WTC11 (cell line): ENCODE results near the gene SLC25A22. TPM values are rescaled to one million over a fixed set of nuclear protein-coding genes. Genes with fewer than 3 reads are reported as not detected.
A peak's percentile ranks its signal among the peaks of the same experiment; 100 is the strongest.

Experiments used
- ATAC-seq: fragments of 200-7000 bp; cut with Tn5 transposase; 2 replicates; pipeline ENCODE4 v1.10.0; 2021; ENCODE audit warnings: mild to moderate bottlenecking, moderate library complexity
- CTCF ChIA-PET: fragments of 300-600 bp; sonication (Branson Sonifier 250); formaldehyde crosslinking; loops from one replicate; lab custom pipeline; 2021; ENCODE audit warnings: antibody characterized with exemption; lab: Charles Lee
- POLR2A ChIA-PET: fragments of 350-600 bp; sonication (Branson Sonifier 250); formaldehyde crosslinking; loops from one replicate; lab custom pipeline; 2021; ENCODE audit warnings: antibody characterized with exemption; lab: Charles Lee
- DNase-seq: peaks from one replicate; pipeline ENCODE4 v3.0.0; 2021; ENCODE audit warnings: low spot score
- H3K27ac Mint-ChIP-seq: 2 replicates; pipeline ENCODE4 v1.8.0; 2021; ENCODE audit warnings: mixed read lengths
- H3K27me3 Mint-ChIP-seq: 2 replicates; pipeline ENCODE4 v1.8.0; 2021; ENCODE audit warnings: low read depth, mild to moderate bottlenecking, moderate library complexity, mixed read lengths
- H3K36me3 Mint-ChIP-seq: 2 replicates; pipeline ENCODE4 v1.8.0; 2021; ENCODE audit warnings: mixed read lengths
- H3K4me1 Mint-ChIP-seq: 2 replicates; pipeline ENCODE4 v1.8.0; 2022; ENCODE audit warnings: mixed read lengths
- H3K4me3 Mint-ChIP-seq: 2 replicates; pipeline ENCODE4 v1.8.0; 2021; ENCODE audit warnings: mild to moderate bottlenecking, moderate library complexity, mixed read lengths
- H3K9me3 Mint-ChIP-seq: 2 replicates; pipeline ENCODE4 v1.8.0; 2021; ENCODE audit warnings: mixed read lengths
- ATF2 ChIP-seq: sonication (generic); formaldehyde crosslinking; IDR thresholded peaks from 2 replicates; pipeline ENCODE4 v1.8.1; 2022; ENCODE audit warnings: low read depth, missing genetic modification reagents, borderline replicate concordance
- ATF3 ChIP-seq: sonication (generic); formaldehyde crosslinking; conservative IDR thresholded peaks from 2 replicates; pipeline ENCODE4 v1.8.1; 2022; ENCODE audit warnings: mild to moderate bottlenecking, missing genetic modification reagents
- CREM ChIP-seq: sonication (generic); formaldehyde crosslinking; IDR thresholded peaks from 2 replicates; pipeline ENCODE4 v1.8.1; 2022; ENCODE audit warnings: mild to moderate bottlenecking, missing genetic modification reagents, moderate library complexity
- E2F4 ChIP-seq: sonication (generic); formaldehyde crosslinking; IDR thresholded peaks from 2 replicates; pipeline ENCODE4 v1.8.1; 2022; ENCODE audit warnings: low read depth, mild to moderate bottlenecking, moderate library complexity, missing genetic modification reagents, borderline replicate concordance
- ELF4 ChIP-seq: sonication (generic); formaldehyde crosslinking; IDR thresholded peaks from 2 replicates; pipeline ENCODE4 v1.8.1; 2022; ENCODE audit warnings: low read depth, mild to moderate bottlenecking, moderate library complexity, missing genetic modification reagents
- ERG ChIP-seq: fragments of 250-450 bp; sonication (Bioruptor Pico); IDR thresholded peaks from 2 replicates; pipeline ENCODE4 v1.8.0; 2021; ENCODE audit warnings: mild to moderate bottlenecking
- ETV6 ChIP-seq: sonication (generic); formaldehyde crosslinking; IDR thresholded peaks from 2 replicates; pipeline ENCODE4 v1.8.1; 2022; ENCODE audit warnings: mild to moderate bottlenecking, missing genetic modification reagents
- FOXK1 ChIP-seq: sonication (generic); formaldehyde crosslinking; IDR thresholded peaks from 2 replicates; pipeline ENCODE4 v1.8.0; 2022; ENCODE audit warnings: mild to moderate bottlenecking, moderate library complexity, missing genetic modification reagents
- FOXP4 ChIP-seq: sonication (generic); formaldehyde crosslinking; IDR thresholded peaks from 2 replicates; pipeline ENCODE4 v1.8.0; 2022; ENCODE audit warnings: mild to moderate bottlenecking, missing genetic modification reagents
- GABPB1 ChIP-seq: sonication (generic); formaldehyde crosslinking; IDR thresholded peaks from 2 replicates; pipeline ENCODE4 v1.8.1; 2023; ENCODE audit warnings: mild to moderate bottlenecking, missing genetic modification reagents
- JAZF1 ChIP-seq: fragments of 250-450 bp; sonication (Bioruptor Pico); IDR thresholded peaks from 2 replicates; pipeline ENCODE4 v1.9.0; 2021; ENCODE audit warnings: moderate library complexity, mild to moderate bottlenecking, inconsistent platforms
- NFYB ChIP-seq: sonication (generic); formaldehyde crosslinking; conservative IDR thresholded peaks from 2 replicates; pipeline ENCODE4 v1.8.0; 2022; ENCODE audit warnings: low read depth, missing genetic modification reagents
- PRRX2 ChIP-seq: fragments of 250-450 bp; sonication (Bioruptor Pico); IDR thresholded peaks from 2 replicates; pipeline ENCODE4 v1.8.0; 2021; ENCODE audit warnings: mild to moderate bottlenecking
- TCF7 ChIP-seq: sonication (generic); formaldehyde crosslinking; IDR thresholded peaks from 2 replicates; pipeline ENCODE4 v1.8.0; 2022; ENCODE audit warnings: mild to moderate bottlenecking, low read depth, missing genetic modification reagents, moderate library complexity
- TEAD1 ChIP-seq: sonication (generic); formaldehyde crosslinking; IDR thresholded peaks from 2 replicates; pipeline ENCODE4 v1.8.0; 2022; ENCODE audit warnings: mild to moderate bottlenecking, missing genetic modification reagents
- TP53 ChIP-seq: sonication (generic); formaldehyde crosslinking; IDR thresholded peaks from 2 replicates; pipeline ENCODE4 v1.8.1; 2023; ENCODE audit warnings: mild to moderate bottlenecking, missing genetic modification reagents
- ZBTB21 ChIP-seq: sonication (generic); formaldehyde crosslinking; IDR thresholded peaks from 2 replicates; pipeline ENCODE4 v1.8.1; 2023; ENCODE audit warnings: mild to moderate bottlenecking, missing genetic modification reagents, borderline replicate concordance
- ZMAT4 ChIP-seq: fragments of 250-450 bp; sonication (Bioruptor Pico); IDR thresholded peaks from 2 replicates; pipeline ENCODE4 v1.9.0; 2021; ENCODE audit warnings: mild to moderate bottlenecking
- ZNF121 ChIP-seq: sonication (generic); formaldehyde crosslinking; IDR thresholded peaks from 2 replicates; pipeline ENCODE4 v1.8.0; 2023; ENCODE audit warnings: missing genetic modification reagents
- ZNF423 ChIP-seq: fragments of 250-450 bp; sonication (Bioruptor Pico); IDR thresholded peaks from 2 replicates; pipeline ENCODE4 v2.1.2; 2022; ENCODE audit warnings: mild to moderate bottlenecking, moderate library complexity
- ZNF512 ChIP-seq: sonication (generic); formaldehyde crosslinking; IDR thresholded peaks from 2 replicates; pipeline ENCODE4 v1.8.1; 2022; ENCODE audit warnings: missing genetic modification reagents, borderline replicate concordance
- ZSCAN18 ChIP-seq: fragments of 250-450 bp; sonication (Bioruptor Pico); IDR thresholded peaks from 2 replicates; pipeline ENCODE4 v2.1.2; 2022; ENCODE audit warnings: mild to moderate bottlenecking, moderate library complexity
- total RNA-seq: library from RNA; stranded (reverse); gene quantifications from 3 replicates; pipeline ENCODE4 v1.2.3, GENCODE V29; 2021

Gene SLC25A22
- total RNA-seq, 1 experiment from 2014 or later, result 44.8 TPM

GRCh38 chr11:819129-819931 is 21.2 kb upstream of the SLC25A22 start (continued):
- no peak for TF ChIP-seq ERG
- no peak for TF ChIP-seq ZMAT4
- TF ChIP-seq ZBTB21, result no peak
- no peak for TF ChIP-seq ZSCAN18 (CRISPR knock-in tag)
- TF ChIP-seq FOXP4 (CRISPR knock-in tag), result 0 out of 2 replicates have a peak, but pooled peaks have one; percentile 57
- TF ChIP-seq NFYB, result peak; percentile 77
- TF ChIP-seq ZNF423 (CRISPR knock-in tag), result peak; percentile 81; the same call in 1 of the 2 replicates
- TF ChIP-seq TCF7 (CRISPR knock-in tag), result no peak; the same call in 1 of the 2 replicates
- TF ChIP-seq ATF2 (CRISPR knock-in tag), result no peak
- no peak for TF ChIP-seq E2F4 (CRISPR knock-in tag)
- TF ChIP-seq PRRX2 (CRISPR knock-in tag), result no peak
- TF ChIP-seq ZNF121 (CRISPR knock-in tag), result no peak
- TF ChIP-seq CREM, result 0 out of 2 replicates have a peak, but pooled peaks have one; percentile 45
- TF ChIP-seq ETV6, result peak; percentile 35; the same call in 1 of the 2 replicates
- 0 out of 2 replicates have a peak, but pooled peaks have one; percentile 24 for TF ChIP-seq TEAD1
- 0 out of 2 replicates have a peak, but pooled peaks have one; percentile 4 for TF ChIP-seq GABPB1 (CRISPR knock-in tag)

GRCh38 chr11:818396-819128 is 20.5 kb upstream of the SLC25A22 start, which contains the start of gene PNPLA2:
TSS of gene PNPLA2 (plus strand) at chr11:818914. CDS start at chr11:819719, 805 bp downstream.
- ATAC-seq (peak; percentile 2), DNase-seq (peak; percentile 36)
- ChIA-PET CTCF (interaction anchor here (1.0 to 2.7 kb wide), 10 partner anchors 10 to 243 kb away, joined by 3 to 26 read pairs (median 4); partner anchors contain the start of genes AP2A2 and CRACR2B), POLR2A (interaction anchor here (1.1 to 3.4 kb wide), 6 partner anchors 10 to 29 kb away, joined by 3 to 38 read pairs (median 8); partner anchors contain the start of genes CD151, CEND1, CRACR2B and RPLP2)
- Mint-ChIP-seq H3K4me1 (peaks cover 5% of the 10 kb centered on the region), H3K36me3 (no peaks in the 10 kb centered on the region), H3K27me3 (no peaks in the 10 kb centered on the region), H3K9me3 (no peaks in the 10 kb centered on the region), H3K27ac (no peak within 1 kb of the TSS), H3K4me3 (peak within 1 kb of the TSS; percentile 72)
- no peak for TF ChIP-seq JAZF1 (CRISPR knock-in tag)
- TF ChIP-seq E2F4 (CRISPR knock-in tag), result no peak
- TF ChIP-seq ELF4 (CRISPR knock-in tag), result no peak
- no peak for TF ChIP-seq ZNF423 (CRISPR knock-in tag)
- no peak for TF ChIP-seq TP53 (CRISPR knock-in tag)
- no peak for TF ChIP-seq FOXK1 (CRISPR knock-in tag)
- no peak for TF ChIP-seq ATF3
- no peak for TF ChIP-seq ZNF512 (CRISPR knock-in tag)
